GM19324 (cell line): ENCODE measurements around the gene PRPF40B.

Source experiments
- ATAC-seq: cut with Tn5 transposase; IDR thresholded peaks from one replicate; pipeline ENCODE4 v1.9.1; 2021; ENCODE audit warnings: mild to moderate bottlenecking, moderate library complexity; ENCODE audit not compliant: unreplicated experiment, low FRiP score

The PRPF40B gene

GRCh38 chr12:49654715-49655114 lies 31.4 kb downstream of the PRPF40B start:
- ATAC-seq: no peak

- ATAC-seq: no peak
Measured at GRCh38 chr12:49655595-49656236, 32.4 kb downstream of the PRPF40B start.

GRCh38 chr12:49658276-49658675 lies 34.9 kb downstream of the PRPF40B start:
- ATAC-seq: no peak

- ATAC-seq: no peak
Measured at GRCh38 chr12:49659753-49660152, 36.4 kb downstream of the PRPF40B start.

- ATAC-seq: no peak
Measured at GRCh38 chr12:49661191-49661590, 37.8 kb downstream of the PRPF40B start.

GRCh38 chr12:49661746-49662145 lies 38.4 kb downstream of the PRPF40B start:
- ATAC-seq: no peak

GRCh38 chr12:49662998-49663843 lies 39.9 kb downstream of the PRPF40B start:
- peak; percentile 55 for ATAC-seq

GRCh38 chr12:49664167-49664566 lies 40.8 kb downstream of the PRPF40B start:
- ATAC-seq: no peak

- ATAC-seq: peak; percentile 70
Measured at GRCh38 chr12:49664591-49665239, 41.4 kb downstream of the PRPF40B start.

GRCh38 chr12:49665384-49665783 lies 42.0 kb downstream of the PRPF40B start:
- no peak for ATAC-seq

- ATAC-seq: no peak
Measured at GRCh38 chr12:49666176-49666575, 42.8 kb downstream of the PRPF40B start.

- ATAC-seq: no peak
Measured at GRCh38 chr12:49667325-49668090, 44.1 kb downstream of the PRPF40B start.

GRCh38 chr12:49669796-49670195 lies 46.4 kb downstream of the PRPF40B start:
- ATAC-seq: no peak

- ATAC-seq: no peak
Measured at GRCh38 chr12:49671031-49671765, 47.8 kb downstream of the PRPF40B start.

GRCh38 chr12:49672301-49673217 lies 49.2 kb downstream of the PRPF40B start:
- ATAC-seq: no peak

- no peak for ATAC-seq
Measured at GRCh38 chr12:49673446-49674317, 50.3 kb downstream of the PRPF40B start.

GRCh38 chr12:49674318-49674981 lies 51.1 kb downstream of the PRPF40B start:
- ATAC-seq: no peak
